Measurements from ENCODE around the gene GRSF1.
A peak's percentile ranks its signal among the peaks of the same experiment; 100 is the strongest.
"Not testable (repeated sequence)": the region's sequence is repeated elsewhere in the genome, so short reads cannot be mapped to it uniquely, and the experiment has no call there.

GRSF1 gene

DNA sequence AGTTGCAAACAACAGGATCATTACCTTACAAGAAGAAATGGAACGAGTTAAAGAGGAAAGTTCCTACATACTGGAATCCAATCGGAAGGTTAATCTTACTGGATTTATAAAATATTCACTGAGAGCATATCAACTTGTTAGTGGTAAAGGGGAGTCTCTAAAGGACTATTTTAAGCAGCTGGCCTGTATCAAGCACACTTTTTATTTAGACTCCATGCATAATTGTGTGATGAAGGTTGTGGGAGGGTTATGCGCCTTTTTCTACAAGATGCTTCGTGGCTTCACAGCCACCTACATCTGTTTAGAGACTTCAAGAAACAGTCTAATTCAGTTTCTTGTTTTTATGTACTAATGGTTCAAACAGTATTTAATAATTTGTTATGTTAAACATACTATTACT is 56.6 kb downstream of the GRSF1 start:
- Histone ChIP-seq H3K9me3 (ENCODE audit: control insufficient read depth, insufficient read depth, low read length) (no peaks in the 10 kb centered on the region), H3K4me1 (ENCODE audit: control insufficient read depth, low read length) (no peaks in the 10 kb centered on the region), H3K36me3 (ENCODE audit: control insufficient read depth, low read length) (peaks cover 58% of the 10 kb centered on the region), H3K4me3 (ENCODE audit: low read length) (no peak overlapping the region), H4K20me1 (ENCODE audit: control insufficient read depth, insufficient read depth, low read depth, low read length) (no peaks in the 10 kb centered on the region), H3K79me2 (ENCODE audit: control insufficient read depth, low read length) (no peaks in the 10 kb centered on the region), H3F3A (ENCODE audit: control insufficient read depth, insufficient read depth) (0 out of 2 replicates have a peak, but pooled peaks cover 2% of the 10 kb centered on the region), H3K4me2 (ENCODE audit: low read length) (no peak overlapping the region), H3K27ac (ENCODE audit: low read depth, low read length) (no peak overlapping the region), H3K27me3 (ENCODE audit: control insufficient read depth, low read length) (no peaks in the 10 kb centered on the region), H3K9me2 (replicated peaks; ENCODE audit: control insufficient read depth, low read length) (no peaks in the 10 kb centered on the region)
- TF ChIP-seq CTCF (IDR thresholded peaks at IDR 0.05; ENCODE audit: low read depth, low read length, poor library complexity, severe bottlenecking) (no peak), EZH2phosphoT487 (IDR thresholded peaks at IDR 0.05; ENCODE audit: borderline replicate concordance, low read length) (no peak)

- Histone ChIP-seq H3K4me3 (ENCODE audit: low read length) (no peak overlapping the region), H3K36me3 (ENCODE audit: control insufficient read depth, low read length) (peaks cover 55% of the 10 kb centered on the region), H4K20me1 (ENCODE audit: control insufficient read depth, insufficient read depth, low read depth, low read length) (no peaks in the 10 kb centered on the region), H3K4me2 (ENCODE audit: low read length) (no peak overlapping the region), H3F3A (ENCODE audit: control insufficient read depth, insufficient read depth) (0 out of 2 replicates have a peak, but pooled peaks cover 2% of the 10 kb centered on the region), H3K27ac (ENCODE audit: low read depth, low read length) (no peak overlapping the region), H3K4me1 (ENCODE audit: control insufficient read depth, low read length) (0 out of 2 replicates have a peak, but pooled peaks cover 3% of the 10 kb centered on the region), H3K79me2 (ENCODE audit: control insufficient read depth, low read length) (no peaks in the 10 kb centered on the region), H3K27me3 (ENCODE audit: control insufficient read depth, low read length) (no peaks in the 10 kb centered on the region), H3K9me3 (ENCODE audit: control insufficient read depth, insufficient read depth, low read length) (no peaks in the 10 kb centered on the region), H3K9me2 (replicated peaks; ENCODE audit: control insufficient read depth, low read length) (no peaks in the 10 kb centered on the region)
- TF ChIP-seq CTCF (IDR thresholded peaks at IDR 0.05; ENCODE audit: low read depth, low read length, poor library complexity, severe bottlenecking) (no peak), EZH2phosphoT487 (IDR thresholded peaks at IDR 0.05; ENCODE audit: borderline replicate concordance, low read length) (no peak)
These were observed 60.7 kb downstream of the GRSF1 start for GRCh38 chr4:70778888-70779422.

DNA sequence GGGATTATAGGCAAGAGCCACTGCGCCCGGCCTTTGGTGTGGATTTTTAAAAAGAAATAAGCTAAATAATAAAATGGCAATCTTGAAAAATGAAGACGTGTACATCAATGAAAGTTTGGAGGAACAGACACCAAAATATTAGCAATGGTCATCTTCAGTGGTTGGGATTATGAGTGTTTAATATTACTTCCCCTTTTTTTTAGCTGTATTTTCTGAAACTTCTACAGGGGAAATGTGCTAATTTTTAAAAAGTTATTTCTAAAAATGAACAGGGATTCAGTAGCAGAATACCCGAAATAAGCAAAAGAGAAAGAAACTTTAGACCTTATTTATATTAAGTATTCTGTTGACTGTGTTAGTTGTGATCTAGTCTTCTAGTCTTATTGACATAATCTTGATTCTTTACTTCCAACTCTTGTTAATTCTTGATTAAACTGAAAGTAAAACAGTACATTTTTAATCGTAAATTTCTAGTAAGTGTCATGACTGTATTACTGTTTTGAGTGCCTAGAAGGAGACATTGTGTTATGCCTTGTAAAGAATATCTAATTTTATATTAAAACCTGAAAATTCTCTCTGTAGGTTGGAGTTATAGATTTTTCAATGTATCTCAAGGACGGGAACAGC is 66.6 kb downstream of the GRSF1 start:
- Histone ChIP-seq H3K9me3 (ENCODE audit: control insufficient read depth, insufficient read depth, low read length) (no peaks in the 10 kb centered on the region), H3K9me2 (replicated peaks; ENCODE audit: control insufficient read depth, low read length) (no peaks in the 10 kb centered on the region), H3F3A (ENCODE audit: control insufficient read depth, insufficient read depth) (peaks cover 5% of the 10 kb centered on the region; the same call in 1 of the 2 replicates), H3K4me3 (ENCODE audit: low read length) (no peak overlapping the region), H4K20me1 (ENCODE audit: control insufficient read depth, insufficient read depth, low read depth, low read length) (no peaks in the 10 kb centered on the region), H3K4me2 (ENCODE audit: low read length) (peak overlapping the region; percentile 21), H3K36me3 (ENCODE audit: control insufficient read depth, low read length) (peaks cover 58% of the 10 kb centered on the region), H3K79me2 (ENCODE audit: control insufficient read depth, low read length) (no peaks in the 10 kb centered on the region), H3K27ac (ENCODE audit: low read depth, low read length) (peak overlapping the region; percentile 40), H3K4me1 (ENCODE audit: control insufficient read depth, low read length) (peaks cover 15% of the 10 kb centered on the region), H3K27me3 (ENCODE audit: control insufficient read depth, low read length) (no peaks in the 10 kb centered on the region)
- TF ChIP-seq CTCF (IDR thresholded peaks at IDR 0.05; ENCODE audit: low read depth, low read length, poor library complexity, severe bottlenecking) (no peak), EZH2phosphoT487 (IDR thresholded peaks at IDR 0.05; ENCODE audit: borderline replicate concordance, low read length) (no peak)

DNA sequence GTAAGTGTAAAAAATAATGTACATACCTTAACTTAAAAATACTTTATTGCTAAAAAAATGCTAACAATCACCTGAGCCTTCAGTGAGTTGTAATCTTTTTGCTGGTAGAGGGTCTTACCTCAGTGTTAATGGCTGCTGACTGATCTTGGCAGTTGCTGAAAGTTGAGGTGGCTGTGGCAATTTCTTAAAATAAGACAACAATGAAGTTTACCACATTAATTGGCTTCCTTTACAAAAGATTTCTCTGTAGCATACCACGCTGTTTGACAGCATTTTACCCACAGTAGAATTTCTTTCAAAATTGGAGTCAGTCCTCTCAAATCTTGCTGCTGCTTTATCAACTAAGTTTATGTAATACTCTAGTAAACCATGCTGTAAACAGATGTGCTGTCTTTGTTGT is 70.3 kb downstream of the GRSF1 start:
- not testable (repeated sequence) for H3K79me2 ChIP-seq (ENCODE audit: control insufficient read depth, low read length); H3K27ac ChIP-seq (ENCODE audit: low read depth, low read length); H3K4me2 ChIP-seq (ENCODE audit: low read length); H3F3A ChIP-seq (ENCODE audit: control insufficient read depth, insufficient read depth); H3K9me3 ChIP-seq (ENCODE audit: control insufficient read depth, insufficient read depth, low read length); H3K9me2 ChIP-seq (replicated peaks; ENCODE audit: control insufficient read depth, low read length); H3K4me3 ChIP-seq (ENCODE audit: low read length); H3K27me3 ChIP-seq (ENCODE audit: control insufficient read depth, low read length); H4K20me1 ChIP-seq (ENCODE audit: control insufficient read depth, insufficient read depth, low read depth, low read length)
- Histone ChIP-seq H3K36me3 (ENCODE audit: control insufficient read depth, low read length) (peaks cover 58% of the 10 kb centered on the region), H3K4me1 (ENCODE audit: control insufficient read depth, low read length) (peaks cover 12% of the 10 kb centered on the region)
